GM23338 (cell line): ENCODE data around the gene TOP1. TPM values are rescaled to one million over a fixed set of nuclear protein-coding genes. Genes with fewer than 3 reads are reported as not detected.

Experiments used
- ATAC-seq: fragments of 200-7000 bp; cut with Tn5 transposase; 3 replicates; pipeline ENCODE4 v1.9.1; 2020
- DNase-seq: peaks from one replicate; pipeline ENCODE4 v3.0.0-alpha.2; 2015; ENCODE audit warnings: low spot score
- H2AFZ ChIP-seq: fragments of 200-600 bp; sonication (generic); 2 replicates; pipeline ENCODE4 v1.8.0; 2016; ENCODE audit warnings: antibody characterized with exemption, mild to moderate bottlenecking, moderate library complexity
- H3F3A ChIP-seq: fragments of 200-600 bp; sonication (generic); replicated peaks from 2 replicates; pipeline ENCODE4 v1.8.0; 2017; ENCODE audit warnings: antibody characterized with exemption, mixed run types, low read depth
- H3K27ac ChIP-seq: fragments of 200-600 bp; sonication (generic); 2 replicates; pipeline ENCODE4 v1.6.1; 2016; ENCODE audit warnings: low read depth
- H3K27me3 ChIP-seq: fragments of 200-600 bp; sonication (generic); 2 replicates; pipeline ENCODE4 v1.8.0; 2016; ENCODE audit warnings: mild to moderate bottlenecking, mixed run types, moderate library complexity; ENCODE audit not compliant: insufficient read depth
- H3K36me3 ChIP-seq: fragments of 200-600 bp; sonication (generic); 2 replicates; pipeline ENCODE4 v1.8.0; 2016; ENCODE audit warnings: mild to moderate bottlenecking; ENCODE audit not compliant: insufficient read depth
- H3K4me1 ChIP-seq: fragments of 200-600 bp; sonication (generic); 2 replicates; pipeline ENCODE4 v1.8.0; 2016; ENCODE audit warnings: mild to moderate bottlenecking, moderate library complexity; ENCODE audit not compliant: insufficient read depth
- H3K4me2 ChIP-seq: fragments of 200-600 bp; sonication (generic); 2 replicates; pipeline ENCODE4 v1.7.1; 2017; ENCODE audit warnings: mixed run types
- H3K4me3 ChIP-seq: fragments of 200-600 bp; sonication (generic); 2 replicates; pipeline ENCODE4 v1.6.1; 2016; ENCODE audit warnings: mixed run types
- H3K79me2 ChIP-seq: fragments of 200-600 bp; sonication (generic); replicated peaks from 2 replicates; pipeline ENCODE4 v1.8.0; 2017; ENCODE audit warnings: mild to moderate bottlenecking; ENCODE audit not compliant: insufficient read depth
- H3K9me2 ChIP-seq: fragments of 200-600 bp; sonication (generic); 2 replicates; pipeline ENCODE4 v1.8.0; 2017; ENCODE audit not compliant: insufficient read depth
- H4K20me1 ChIP-seq: fragments of 200-600 bp; sonication (generic); replicated peaks from 2 replicates; pipeline ENCODE4 v1.8.0; 2017; ENCODE audit warnings: mild to moderate bottlenecking; ENCODE audit not compliant: insufficient read depth
- H3K27ac Mint-ChIP-seq: 2 replicates; pipeline ENCODE4 v1.8.0; 2020; ENCODE audit warnings: inconsistent platforms, mild to moderate bottlenecking, moderate library complexity, mixed read lengths
- H3K27me3 Mint-ChIP-seq: 3 replicates; pipeline ENCODE4 v1.8.0; 2022; ENCODE audit warnings: low read depth, mild to moderate bottlenecking, moderate library complexity, mixed read lengths, inconsistent platforms; ENCODE audit not compliant: insufficient read depth, poor library complexity
- H3K36me3 Mint-ChIP-seq: 3 replicates; pipeline ENCODE4 v1.8.0; 2021; ENCODE audit warnings: low read depth, mild to moderate bottlenecking, inconsistent platforms, moderate library complexity, mixed read lengths
- H3K4me1 Mint-ChIP-seq: 3 replicates; pipeline ENCODE4 v1.8.0; 2020; ENCODE audit warnings: mild to moderate bottlenecking, inconsistent platforms, mixed read lengths
- H3K4me3 Mint-ChIP-seq: 3 replicates; pipeline ENCODE4 v1.8.0; 2021; ENCODE audit warnings: moderate library complexity, mild to moderate bottlenecking, inconsistent platforms, mixed read lengths
- H3K9me3 Mint-ChIP-seq: 3 replicates; pipeline ENCODE4 v1.8.0; 2020; ENCODE audit warnings: moderate library complexity, mild to moderate bottlenecking, inconsistent platforms, mixed read lengths
- CREB1 ChIP-seq: fragments of 250-450 bp; sonication (Bioruptor Pico); IDR thresholded peaks from 2 replicates; pipeline ENCODE4 v1.5.0; 2020; ENCODE audit warnings: low read depth, mild to moderate bottlenecking, moderate library complexity
- CTCF ChIP-seq, 2 experiments: fragments of 200-600 bp in 1 of 2; sonication (generic) in 1 of 2; conservative IDR thresholded peaks; 2 replicates each; pipeline versions ENCODE4 v1.5.1 to v1.6.1; 2016 to 2017; ENCODE audit warnings: antibody characterized with exemption in 2 of 2, low read depth in 2 of 2, mild to moderate bottlenecking in 2 of 2, moderate library complexity in 1 of 2
- ETS1 ChIP-seq: IDR thresholded peaks from 2 replicates; pipeline ENCODE4 v1.6.1; 2016; ENCODE audit warnings: antibody characterized with exemption
- EZH2 ChIP-seq: fragments of 200-600 bp; sonication (generic); IDR thresholded peaks from one replicate; pipeline ENCODE4 v1.8.0; 2017; ENCODE audit warnings: antibody characterized with exemption, mild to moderate bottlenecking, low read depth; ENCODE audit not compliant: unreplicated experiment
- NANOG ChIP-seq: IDR thresholded peaks from 2 replicates; pipeline ENCODE4 v1.6.1; 2016; ENCODE audit warnings: antibody characterized with exemption, borderline replicate concordance
- POLR2AphosphoS5 ChIP-seq: IDR thresholded peaks from 2 replicates; pipeline ENCODE4 v1.6.1; 2016; ENCODE audit warnings: antibody characterized with exemption, low read depth
- REST ChIP-seq: IDR thresholded peaks from one replicate; pipeline ENCODE4 v1.6.1; 2018; ENCODE audit warnings: antibody characterized with exemption; ENCODE audit not compliant: unreplicated experiment
- STAT1 ChIP-seq: IDR thresholded peaks from one replicate; pipeline ENCODE4 v1.6.1; 2016; ENCODE audit warnings: antibody characterized with exemption; ENCODE audit not compliant: unreplicated experiment
- ZNF331 ChIP-seq: fragments of 250-450 bp; sonication (Bioruptor Pico); IDR thresholded peaks from 2 replicates; pipeline ENCODE4 v1.5.0; 2020; ENCODE audit warnings: low read depth, mild to moderate bottlenecking, moderate library complexity
- polyA plus RNA-seq: library from polyadenylated mRNA; unstranded; fragments of >200 nt; fragmentation: Nextera tagmentation; extraction: Ambion mirVana; gene quantifications from 2 replicates; pipeline ENCODE4 v1.2.1, GENCODE V29; 2016
- total RNA-seq: library from RNA; depleted of rRNA; stranded (reverse); fragments of >200 nt; shearing (Covaris generic); gene quantifications from 2 replicates; pipeline ENCODE4 v1.2.3, GENCODE V29; 2014

Gene TOP1
- total and polyA plus RNA-seq, 2 experiments from 2014 or later, result 62.4 to 101 TPM

- Histone ChIP-seq H3K79me2 (peaks cover 41% of the 10 kb centered on the region), H3K4me2 (peak within 1 kb of the TSS; percentile 100), H3K4me1 (peaks cover 47% of the 10 kb centered on the region)
Observed at GRCh38 chr20:41136680-41137613, 108.3 kb downstream of the TOP1 start, which contains the start of gene PLCG1. Gene PLCG1, plus strand, starts transcription at chr20:41137543. Its CDS starts 99 bp downstream, at chr20:41137642.

More at GRCh38 chr20:41136680-41137613, 108.3 kb downstream of the TOP1 start, which contains the start of gene PLCG1:
- peaks cover 5% of the 10 kb centered on the region for H3K27me3 ChIP-seq
- H3K36me3 ChIP-seq, result no peaks in the 10 kb centered on the region
- ATAC-seq (peak; percentile 62), DNase-seq (peak; percentile 91)
- H4K20me1 ChIP-seq, result peaks cover 18% of the 10 kb centered on the region
- H3K27ac Mint-ChIP-seq, result peak within 1 kb of the TSS; percentile 94
- H3K27me3 Mint-ChIP-seq, result peaks cover 24% of the 10 kb centered on the region
- no peaks in the 10 kb centered on the region for H3K9me3 Mint-ChIP-seq
- peaks cover 22% of the 10 kb centered on the region for H3K36me3 Mint-ChIP-seq
- peaks cover 45% of the 10 kb centered on the region for H3K4me1 Mint-ChIP-seq
- no peaks in the 10 kb centered on the region for H3K9me2 ChIP-seq
- H3K27ac ChIP-seq, result peak within 1 kb of the TSS; percentile 91
- peak within 1 kb of the TSS; percentile 91 for H2AFZ ChIP-seq
- peak within 1 kb of the TSS; percentile 81 for H3K4me3 ChIP-seq
- peak within 1 kb of the TSS; percentile 90 for H3K4me3 Mint-ChIP-seq
- no peaks in the 10 kb centered on the region for H3F3A ChIP-seq
- TF ChIP-seq ETS1 (no peak), EZH2 (no peak), POLR2AphosphoS5 (peak; percentile 89), ZNF331 (CRISPR knock-in tag) (no peak), REST (no peak), STAT1 (no peak), CREB1 (CRISPR knock-in tag) (no peak), NANOG (no peak), CTCF (conservative IDR thresholded peaks at IDR 0.05; ENCODE audit: low read depth in 2 of 2) (no peak)
